Islet of Langerhans (tissue), 1 donor: ENCODE results near the gene ACTR1B.
"Not testable (repeated sequence)": the region's sequence is repeated elsewhere in the genome, so short reads cannot be mapped to it uniquely, and the experiment has no call there.

Experiments
- FAIRE-seq: peaks from one replicate; lab custom pipeline; 2011; peaks lifted over from hg19 to GRCh38; lab: Jason Lieb, UNC

ACTR1B gene

DNA sequence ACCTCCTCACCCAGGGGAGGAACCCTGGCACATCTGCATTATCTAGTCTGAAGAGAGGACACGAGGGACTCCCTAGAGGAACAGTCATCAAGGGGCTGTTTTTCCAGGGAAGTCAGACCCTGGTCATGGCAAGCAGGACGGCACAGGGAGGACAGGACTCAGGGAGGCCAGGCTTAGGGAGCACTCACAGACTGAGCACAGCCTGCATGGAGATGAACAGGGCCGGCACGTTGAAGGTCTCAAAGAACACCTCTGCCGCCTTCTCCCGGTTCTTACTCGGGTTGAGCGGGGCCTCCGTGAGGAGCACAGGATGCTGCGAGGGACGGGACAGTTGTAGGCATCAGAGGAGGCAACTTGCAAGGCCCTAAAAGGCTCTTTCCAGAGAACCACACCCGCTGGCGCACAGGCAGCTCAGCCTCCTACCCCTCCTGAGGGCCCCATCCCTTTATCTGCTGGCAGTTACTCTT is 5.1 kb downstream of the ACTR1B start:
- no peak for FAIRE-seq

DNA sequence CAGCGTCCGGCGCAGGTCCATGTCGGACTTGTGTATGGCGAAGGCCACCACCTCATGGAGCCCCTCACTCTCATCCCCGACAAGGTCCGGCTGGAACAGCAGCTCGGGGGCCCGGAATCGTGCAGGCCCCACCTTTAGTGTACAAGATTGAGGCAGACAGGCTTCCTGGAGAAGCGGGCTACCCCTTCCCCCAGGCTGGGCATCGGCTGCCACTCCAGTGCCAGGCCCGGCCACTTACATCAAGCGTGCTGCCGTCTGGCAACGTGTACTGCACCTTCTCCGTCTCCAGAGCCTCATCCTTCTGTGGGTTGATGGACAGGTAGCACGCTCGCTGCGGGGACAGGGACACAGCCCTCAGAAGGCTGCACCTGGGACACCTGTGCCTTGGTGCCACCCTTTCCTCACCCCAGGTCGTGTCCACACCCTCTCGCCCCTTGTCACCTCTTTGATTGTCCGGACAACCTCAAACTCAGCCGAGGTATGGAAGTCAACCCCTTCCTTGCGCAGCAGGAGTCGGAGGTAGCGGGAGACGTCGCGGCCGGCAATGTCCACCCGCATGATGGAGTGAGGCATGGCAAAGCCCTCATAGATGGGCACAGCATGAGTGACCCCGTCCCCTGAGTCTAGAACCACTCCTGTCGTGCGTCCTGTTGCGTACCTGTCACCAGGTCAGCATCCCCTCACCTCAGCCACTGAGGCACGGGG is 5.7 kb downstream of the ACTR1B start:
- FAIRE-seq: no peak

DNA sequence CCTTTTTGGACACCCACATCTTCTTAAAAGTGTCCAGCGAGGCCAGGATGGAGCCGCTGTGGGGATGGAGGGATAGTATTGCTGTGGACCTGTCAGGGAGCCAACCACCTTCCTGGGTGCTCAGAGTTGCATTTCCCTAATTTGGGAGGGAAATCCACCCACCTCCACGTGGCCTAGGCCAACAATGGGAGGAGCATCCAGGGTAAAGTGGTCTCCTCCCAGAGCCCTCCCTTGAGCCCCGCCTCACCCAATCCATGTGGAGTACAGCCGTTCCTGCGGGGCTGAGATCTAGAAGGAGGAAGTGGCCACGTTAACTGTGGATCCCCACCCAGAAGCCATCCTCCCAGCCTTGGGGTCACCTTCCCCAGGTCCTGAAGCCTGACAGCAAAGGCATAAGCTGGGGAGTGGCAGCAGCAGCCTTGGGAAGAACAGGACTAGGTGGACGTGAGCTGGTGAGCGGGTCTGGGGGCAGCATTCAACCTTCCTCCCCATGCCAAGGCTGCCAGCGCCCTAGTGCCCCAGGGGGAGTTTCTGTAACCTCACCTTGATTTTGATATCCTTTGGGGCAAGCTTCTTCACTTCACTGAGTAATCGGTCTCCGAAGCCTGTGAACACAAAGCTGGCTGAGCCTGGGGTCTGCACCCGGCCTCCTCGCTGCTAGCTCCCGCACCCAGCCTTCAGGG is 6.8 kb downstream of the ACTR1B start:
- no peak for FAIRE-seq

DNA sequence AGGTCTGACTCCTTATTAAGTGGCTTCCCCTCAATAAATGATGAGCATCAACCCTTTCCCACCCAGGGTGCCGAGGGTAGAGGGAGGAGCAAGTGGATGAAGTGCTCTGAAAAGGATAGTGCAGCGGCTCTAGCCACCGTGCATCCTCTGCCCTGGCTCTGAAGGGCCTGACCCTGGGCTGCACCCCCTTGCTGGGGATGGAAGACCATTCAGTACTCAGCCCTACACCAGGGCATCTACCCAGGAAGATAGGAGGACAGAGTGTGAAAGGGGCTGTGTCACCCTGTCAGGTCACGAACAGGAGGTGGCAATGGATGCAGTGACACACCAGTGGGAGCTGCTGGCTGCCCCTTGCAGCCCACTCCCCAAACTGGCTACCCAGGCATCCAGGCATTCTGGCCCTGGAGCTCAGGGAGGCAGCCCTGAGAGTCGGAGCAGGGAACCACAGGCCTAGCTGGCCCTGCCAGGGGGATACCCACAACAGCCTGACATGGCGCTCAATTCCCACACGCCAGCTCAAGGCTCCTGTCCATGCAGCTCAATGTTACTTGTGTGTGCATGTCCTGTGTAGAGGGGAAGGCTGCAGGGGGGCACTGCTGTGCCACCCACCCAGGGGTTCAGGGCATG is 7.6 kb downstream of the ACTR1B start:
- FAIRE-seq: no peak

DNA sequence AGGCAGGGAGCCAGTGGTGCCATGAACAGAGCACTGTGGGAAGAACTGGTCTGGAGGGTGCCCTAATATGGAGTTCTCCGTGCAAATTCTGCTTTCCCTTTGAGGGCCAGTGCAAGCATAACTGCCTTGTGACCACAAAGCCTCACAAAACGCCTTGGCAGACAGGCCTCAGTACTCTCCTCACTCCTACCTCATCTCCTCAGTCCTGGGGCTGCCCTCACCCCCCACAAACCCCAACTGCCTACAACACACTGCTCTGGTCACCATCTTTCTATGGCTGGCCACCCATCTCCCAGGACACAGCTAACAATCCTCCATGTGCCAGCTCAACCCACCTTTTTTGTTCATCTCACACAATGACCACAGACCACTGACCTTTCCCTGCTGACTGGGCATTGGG is 9.1 kb downstream of the ACTR1B start:
- no peak for FAIRE-seq

DNA sequence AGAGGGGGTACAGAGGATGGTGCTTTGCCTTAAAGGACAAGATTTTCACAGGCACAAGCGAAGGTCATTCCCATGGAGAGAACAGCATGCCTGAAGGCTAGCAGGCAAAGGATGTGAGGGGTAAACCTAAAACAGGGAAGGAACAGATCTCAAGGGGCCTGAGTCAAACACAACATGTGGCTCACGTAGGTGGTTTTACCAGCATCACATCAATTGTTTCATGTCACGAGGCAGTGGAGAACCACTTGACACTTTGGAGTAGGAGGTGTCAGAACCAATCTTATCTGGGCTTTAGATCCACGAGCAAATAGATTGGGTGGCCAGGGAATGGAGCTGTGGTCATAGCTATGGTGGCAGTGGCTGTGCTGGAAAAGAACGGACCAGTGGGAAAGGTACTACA is 9.5 kb downstream of the ACTR1B start:
- FAIRE-seq: no peak

DNA sequence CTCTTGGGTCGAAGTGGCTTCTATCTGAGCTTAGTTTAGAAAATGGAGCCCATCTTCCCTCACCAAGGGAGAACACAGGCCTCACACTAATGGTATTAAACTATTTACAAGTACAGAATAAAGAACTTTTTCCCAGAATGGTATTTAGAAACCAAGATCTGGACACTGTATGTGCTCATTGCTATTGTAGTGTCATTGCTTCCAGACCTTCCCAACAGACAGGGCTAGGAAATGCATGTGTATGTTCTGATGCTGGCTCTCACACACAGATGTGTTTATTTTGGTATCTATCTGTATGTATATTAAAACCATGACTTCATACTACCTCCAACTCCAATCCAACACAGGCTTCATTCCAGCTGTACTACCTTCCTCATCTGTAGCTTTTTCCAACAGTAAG is 10.0 kb downstream of the ACTR1B start:
- FAIRE-seq: no peak

DNA sequence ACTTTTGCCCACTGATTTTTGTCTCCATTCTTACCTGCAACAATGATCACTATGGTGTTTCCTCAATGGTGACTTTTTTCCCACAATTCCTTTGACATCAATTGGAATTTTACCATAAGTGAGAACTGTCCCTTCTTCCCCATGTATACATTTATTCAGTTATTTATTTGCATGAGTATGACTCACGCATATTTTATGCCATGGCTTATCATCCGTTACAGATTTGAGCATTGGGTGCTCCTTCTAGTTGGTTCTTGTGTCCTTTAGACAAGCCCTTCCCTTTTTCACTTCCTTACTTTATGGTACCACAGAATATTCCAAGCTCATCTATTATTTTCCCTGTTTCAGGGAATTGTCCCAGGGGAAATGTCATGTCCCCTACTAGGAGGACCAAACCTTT is 10.4 kb downstream of the ACTR1B start:
- FAIRE-seq: no peak

DNA sequence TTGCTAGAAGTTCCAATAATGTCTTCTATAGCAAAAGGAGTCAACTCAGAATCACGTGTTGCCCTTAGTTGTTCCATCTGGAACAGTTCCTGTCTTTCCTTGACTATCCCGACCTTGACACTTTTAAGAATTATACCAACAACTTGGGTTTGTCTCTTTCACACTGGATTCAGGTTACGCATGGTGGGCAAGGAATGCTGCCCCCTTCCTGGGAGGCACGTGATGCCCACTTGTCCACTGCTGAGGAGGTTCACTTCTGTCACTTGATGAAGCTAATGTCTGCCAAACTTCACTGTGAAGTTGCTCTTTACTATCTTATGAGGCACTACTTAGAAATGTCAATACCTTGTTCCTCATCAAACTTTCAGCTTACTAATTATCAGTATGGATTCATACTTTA is 12.7 kb downstream of the ACTR1B start:
- no peak for FAIRE-seq

DNA sequence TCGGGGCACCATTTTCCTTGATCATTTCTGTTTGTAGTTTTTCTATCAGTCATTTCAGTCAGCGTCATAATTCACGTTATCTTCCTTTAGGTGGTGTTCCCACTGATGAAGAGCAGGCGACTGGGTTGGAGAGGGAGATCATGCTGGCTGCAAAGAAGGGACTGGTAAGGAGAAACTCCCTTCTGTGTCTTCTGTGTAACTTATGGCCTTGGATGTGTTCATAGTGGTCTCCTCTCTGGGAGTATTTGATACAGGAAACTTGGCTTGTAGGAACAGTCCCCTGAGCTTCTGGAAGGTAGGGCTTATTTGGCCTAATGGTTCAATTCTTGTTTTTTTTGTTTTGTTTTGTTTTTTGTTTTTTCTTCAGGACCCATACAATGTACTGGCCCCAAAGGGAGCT is 16.9 kb downstream of the ACTR1B start:
- FAIRE-seq: no peak

DNA sequence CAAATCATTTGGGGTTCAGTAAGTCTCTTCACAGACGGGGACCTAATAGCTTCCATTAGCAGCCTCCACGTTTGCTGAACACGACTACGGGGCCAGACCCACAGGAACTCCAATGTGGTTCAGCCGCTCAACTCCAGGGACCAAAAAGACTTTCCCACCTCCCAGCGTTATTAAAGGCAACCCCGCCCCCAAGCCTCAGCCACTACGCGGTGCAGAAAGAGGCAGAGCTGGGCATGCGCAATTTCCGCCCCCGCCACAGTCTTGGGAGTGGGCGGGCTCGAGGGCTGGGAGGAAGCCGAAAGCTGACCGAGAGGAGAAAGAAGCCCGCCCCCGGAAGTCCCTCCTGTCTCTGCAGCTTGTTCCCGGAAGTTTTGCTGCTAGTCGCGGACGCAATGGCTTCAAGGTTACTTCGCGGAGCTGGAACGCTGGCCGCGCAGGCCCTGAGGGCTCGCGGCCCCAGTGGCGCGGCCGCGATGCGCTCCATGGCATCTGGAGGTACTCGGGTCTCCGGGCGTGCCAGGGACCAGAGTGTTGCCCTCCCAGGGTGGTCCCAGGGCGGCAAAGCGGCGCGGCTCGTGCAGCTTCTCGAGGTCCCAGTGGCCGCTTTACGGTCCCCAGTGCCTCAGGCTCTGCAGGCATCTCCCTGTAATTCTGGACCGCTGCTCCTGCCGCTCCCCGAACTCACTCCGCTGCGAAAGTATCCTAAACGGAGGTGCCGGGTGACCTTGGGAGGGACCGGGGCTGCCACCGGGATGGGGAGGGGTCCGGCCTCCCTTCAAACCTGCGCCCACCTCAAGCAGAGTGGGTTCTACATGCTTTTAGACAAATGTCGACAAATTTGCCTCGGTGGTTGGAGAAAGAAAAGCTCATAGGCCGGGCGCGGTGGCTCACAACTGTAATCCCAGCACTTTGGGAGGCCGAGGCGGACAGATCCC is 17.9 kb downstream of the ACTR1B start, which contains the start of gene COX5B:
TSS of gene COX5B (plus strand) at position 368 of the 935 bp plus-strand sequence. CDS start at position 393, 25 bp downstream.
- FAIRE-seq: peak; percentile 9

DNA sequence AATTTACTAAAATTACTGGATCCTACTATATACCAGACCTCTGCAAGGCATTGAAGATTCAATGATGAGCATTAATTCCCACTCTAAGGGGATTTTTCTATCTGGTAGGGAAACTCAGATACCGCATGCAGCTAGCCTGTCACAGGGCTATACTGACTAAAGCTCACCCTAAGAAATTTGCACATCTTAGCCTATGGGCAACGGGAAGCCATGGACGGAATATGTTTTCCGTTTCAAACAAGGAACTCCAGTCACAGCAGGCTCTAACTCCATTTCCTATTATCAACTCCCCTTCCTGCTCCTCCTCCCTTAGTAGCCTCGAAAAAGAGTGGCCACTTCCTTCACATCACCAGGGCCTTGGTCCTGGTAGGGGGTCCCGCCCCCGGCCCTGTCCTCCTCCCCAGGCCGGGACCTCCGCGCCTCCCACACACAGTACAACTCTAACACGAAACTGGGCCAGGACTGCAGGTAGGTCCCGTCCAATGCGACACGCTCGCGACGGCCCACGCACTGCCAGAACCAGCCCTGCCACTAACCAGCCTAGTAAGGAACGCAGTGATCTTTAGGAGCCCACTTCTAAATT is 18.6 kb downstream of the ACTR1B start:
- no peak for FAIRE-seq

DNA sequence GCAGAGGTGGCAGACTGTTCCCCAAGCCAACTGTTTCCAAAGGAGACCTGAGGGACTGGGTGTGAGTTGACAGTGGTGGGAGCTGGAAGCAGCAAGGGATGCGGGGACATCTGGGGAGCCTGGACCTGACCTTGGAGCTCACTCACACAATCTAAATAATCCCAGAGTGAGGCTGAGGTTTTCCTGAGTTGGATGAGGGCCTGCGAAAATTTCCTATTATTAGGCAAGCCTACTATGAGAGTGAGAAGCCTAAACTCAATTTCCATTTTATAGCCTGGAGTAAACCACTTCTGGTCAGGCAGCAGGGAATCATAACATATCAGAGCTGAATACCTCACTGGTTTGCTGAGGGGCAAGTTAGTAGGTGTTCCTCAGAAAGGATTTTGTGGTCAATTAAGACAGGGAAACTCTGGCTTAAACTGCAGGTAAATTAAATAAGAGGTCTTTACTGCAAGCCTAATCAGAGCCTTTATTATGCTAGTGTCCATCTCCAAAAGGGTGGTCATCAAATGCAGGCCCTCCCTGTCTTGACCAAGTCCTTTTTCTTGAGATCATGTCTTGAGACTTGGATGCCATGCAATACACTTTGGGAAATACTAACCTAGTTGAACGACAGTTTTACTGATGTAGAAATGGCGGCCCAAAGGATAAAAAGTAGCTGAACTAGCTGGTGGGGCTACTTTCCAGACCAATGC is 19.7 kb downstream of the ACTR1B start:
- no peak for FAIRE-seq

DNA sequence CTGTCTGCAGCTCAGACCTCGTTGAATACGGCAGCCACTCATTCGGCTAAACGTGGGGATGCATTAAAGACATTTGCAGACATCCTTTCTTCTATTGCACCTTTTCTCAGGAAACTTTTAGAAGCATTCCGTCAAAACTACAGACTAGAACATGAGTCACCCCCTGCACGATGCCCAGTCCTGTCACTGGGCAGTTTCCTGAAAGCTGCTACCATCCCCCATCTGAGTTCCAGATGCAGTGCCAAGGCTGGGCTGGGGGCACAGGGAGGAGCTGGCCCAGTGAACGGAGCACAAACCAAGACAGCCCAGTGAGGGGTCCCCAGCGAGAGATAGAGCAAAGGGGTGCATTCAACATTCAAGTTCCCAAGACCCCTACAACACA is 37.8 kb downstream of the ACTR1B start:
- not testable (repeated sequence) for FAIRE-seq

DNA sequence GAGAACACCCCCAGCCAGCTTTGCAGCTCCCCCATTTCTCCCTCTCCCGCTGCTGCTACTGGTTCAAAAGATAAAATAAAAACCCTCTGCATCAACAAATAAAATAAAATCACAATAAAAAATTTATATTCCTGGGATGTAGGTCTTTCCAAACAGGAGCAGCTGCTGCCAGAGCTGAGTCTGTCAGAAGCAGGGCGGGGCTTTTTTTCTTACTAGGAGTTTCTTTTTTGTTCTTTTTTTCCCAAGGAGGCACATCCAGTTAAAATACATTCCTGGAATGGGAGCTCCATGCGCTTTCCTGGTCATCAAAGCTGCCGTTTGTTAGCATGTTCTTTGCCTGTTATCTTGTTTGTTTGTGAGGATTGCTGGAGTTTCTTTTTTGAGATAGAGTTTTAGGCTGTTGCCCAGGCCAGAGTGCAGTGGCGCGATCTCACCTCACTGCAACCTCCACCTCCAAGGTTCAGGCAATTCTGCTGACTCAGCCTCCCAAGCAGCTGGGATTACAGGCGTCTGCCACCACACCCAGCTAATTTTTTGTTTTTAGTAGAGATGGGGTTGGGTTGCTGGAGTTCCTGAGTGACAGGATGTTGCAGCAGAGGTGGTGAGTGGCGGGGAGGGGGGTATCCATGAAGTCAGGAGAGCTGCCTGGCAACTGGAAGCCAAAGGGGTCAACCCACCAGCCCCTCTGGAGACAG is 38.3 kb downstream of the ACTR1B start:
- FAIRE-seq: not testable (repeated sequence)

DNA sequence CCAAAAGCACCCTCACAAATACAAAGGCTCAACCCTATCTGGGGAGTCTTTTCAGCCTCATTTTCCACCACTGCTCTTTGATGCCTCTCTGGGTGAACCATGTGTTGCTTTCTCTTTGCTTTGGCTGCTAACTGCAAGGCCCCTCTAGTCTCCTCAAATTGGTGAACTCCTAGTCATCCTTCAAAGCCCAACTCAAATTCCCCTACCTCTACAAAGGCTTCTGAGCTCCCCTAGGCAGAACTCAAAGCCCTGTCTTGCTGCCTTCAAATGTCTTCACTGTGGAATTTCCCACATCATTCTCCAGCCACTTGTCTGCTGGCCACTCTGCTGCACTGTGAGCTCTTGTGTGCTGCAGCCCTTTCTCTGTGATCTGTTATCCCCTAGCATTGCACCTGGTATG is 40.9 kb downstream of the ACTR1B start:
- not testable (repeated sequence) for FAIRE-seq

DNA sequence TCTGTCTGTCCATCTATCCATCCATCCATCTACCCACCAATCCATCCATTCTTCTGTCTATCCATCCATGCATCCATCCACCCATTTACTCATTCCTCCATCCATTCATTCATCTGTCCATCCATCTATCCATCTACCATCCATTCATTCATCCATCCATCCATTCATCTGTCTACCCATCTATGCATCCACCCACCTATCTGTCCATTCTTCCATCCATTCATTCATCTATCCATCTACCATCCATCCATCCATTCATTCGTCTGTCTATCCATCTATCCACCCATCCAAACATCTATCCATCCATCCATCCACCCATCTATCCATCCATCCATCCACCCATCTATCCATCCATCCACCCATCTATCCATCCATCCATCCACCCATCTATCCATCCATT is 43.4 kb downstream of the ACTR1B start:
- not testable (repeated sequence) for FAIRE-seq

DNA sequence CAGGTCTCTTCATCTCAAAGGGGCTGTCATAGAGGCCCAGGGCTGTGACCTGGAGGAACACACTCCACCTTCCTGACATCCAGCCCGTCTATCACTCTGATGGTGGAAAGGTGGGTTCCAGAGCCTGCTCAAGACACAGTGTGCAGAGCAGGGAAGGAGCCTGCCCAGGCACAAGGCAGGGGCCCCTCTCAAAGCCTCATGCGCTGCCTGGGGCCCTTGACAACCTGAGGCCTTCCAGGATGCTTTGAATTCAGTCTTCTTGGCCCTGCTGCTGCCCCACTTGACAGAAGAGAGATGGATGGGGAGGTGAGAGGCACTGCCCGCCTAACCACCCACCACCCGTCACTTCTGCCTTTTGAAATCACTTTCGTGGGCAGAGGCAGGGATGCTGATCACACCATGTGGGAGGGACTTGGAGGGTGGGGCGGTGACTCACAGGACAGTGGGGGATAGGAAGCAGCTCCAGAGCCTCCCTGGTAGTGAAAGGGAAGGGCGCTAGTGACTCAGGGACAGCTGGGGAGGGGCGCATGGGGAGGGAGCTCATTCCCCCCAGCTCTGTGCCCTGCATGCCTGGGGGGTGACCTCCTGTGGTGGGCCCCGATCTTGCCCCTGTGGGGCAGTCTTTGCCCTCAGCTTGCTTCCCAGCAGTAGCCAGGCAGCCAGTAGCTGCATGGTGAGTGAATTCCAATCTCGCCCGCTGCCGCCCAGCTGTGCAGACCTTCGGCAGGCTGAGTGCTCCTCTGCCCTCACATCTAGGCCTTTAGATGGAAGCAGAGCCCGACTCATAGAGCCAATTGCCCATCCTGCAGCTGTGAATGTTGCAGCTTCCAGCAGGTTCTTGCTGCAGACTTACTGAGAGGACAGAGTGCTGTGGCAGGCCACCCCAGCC is 44.7 kb downstream of the ACTR1B start:
- not testable (repeated sequence) for FAIRE-seq

DNA sequence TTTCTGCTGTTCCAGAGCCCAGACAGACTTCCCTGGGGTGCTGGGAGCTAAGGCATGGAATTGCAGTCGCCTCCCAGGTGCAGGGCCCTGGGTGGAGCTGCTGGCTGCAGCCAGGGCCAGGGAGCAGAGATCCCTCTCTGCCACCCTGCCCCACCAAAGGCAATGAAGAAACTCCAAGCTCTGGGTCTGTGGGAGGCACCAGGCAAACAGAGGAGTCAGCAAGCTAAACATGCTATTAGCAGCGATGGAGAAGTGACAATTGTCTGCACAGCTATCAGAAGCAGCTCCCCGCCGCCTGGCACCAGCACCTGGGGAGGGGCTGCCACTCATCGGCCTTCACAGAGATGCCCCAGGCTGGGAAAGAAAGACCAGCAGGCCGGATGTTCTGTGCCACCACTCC is 45.9 kb downstream of the ACTR1B start:
- no peak for FAIRE-seq

DNA sequence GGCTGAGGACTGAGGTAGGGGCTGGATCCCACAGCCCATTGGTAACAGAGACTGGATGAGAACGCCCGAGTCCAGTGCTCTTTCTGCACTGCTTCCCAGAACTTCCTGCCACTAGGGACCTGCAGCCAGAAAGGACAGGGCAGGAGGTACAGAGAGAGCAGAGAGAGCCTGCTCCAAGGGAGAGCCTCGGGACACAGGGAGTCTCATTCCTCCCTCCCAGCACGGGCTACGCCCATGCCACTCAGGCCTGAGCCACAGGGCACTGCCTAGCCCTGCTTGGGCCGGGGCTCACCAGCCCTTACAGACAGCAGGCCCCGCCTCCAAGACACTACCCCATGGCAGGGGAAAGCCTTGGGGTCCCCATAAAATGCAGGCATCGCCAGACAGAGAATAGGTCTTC is 48.1 kb downstream of the ACTR1B start:
- not testable (repeated sequence) for FAIRE-seq
